Neural cell (in vitro differentiated cells): ENCODE data around the gene CCDC107. TPM values are rescaled to one million over a fixed set of nuclear protein-coding genes. Genes with fewer than 3 reads are reported as not detected.

Experiments used
- H2AFZ ChIP-seq: fragments of 200-600, 300-800 bp; sonication (generic), shearing (Covaris generic); 2 replicates; pipeline ENCODE4 v1.6.0; 2014; ENCODE audit warnings: low read depth, mild to moderate bottlenecking, antibody characterized with exemption, low read length, moderate library complexity
- H3F3A ChIP-seq: fragments of 200-600 bp; shearing (Covaris generic); 2 replicates; pipeline ENCODE4 v1.6.1; 2016; ENCODE audit warnings: mild to moderate bottlenecking, moderate library complexity, mixed read lengths, antibody characterized with exemption, low read length; ENCODE audit not compliant: insufficient read depth, poor library complexity, severe bottlenecking
- H3K27ac ChIP-seq: fragments of 200-600, 300-800 bp; sonication (generic), shearing (Covaris generic); 2 replicates; pipeline ENCODE4 v1.5.1; 2014; ENCODE audit warnings: mild to moderate bottlenecking, low read length, moderate library complexity
- H3K27me3 ChIP-seq: fragments of 300-800, 200-600 bp; sonication (generic), shearing (Covaris generic); 2 replicates; pipeline ENCODE4 v1.6.0; 2014; ENCODE audit warnings: mild to moderate bottlenecking, low read depth, low read length, moderate library complexity; ENCODE audit not compliant: insufficient read depth
- H3K36me3 ChIP-seq: fragments of 300-800, 200-600 bp; sonication (generic), shearing (Covaris generic); 2 replicates; pipeline ENCODE4 v1.5.1; 2014; ENCODE audit warnings: mild to moderate bottlenecking, antibody characterized with exemption, low read length, moderate library complexity; ENCODE audit not compliant: insufficient read depth
- H3K4me2 ChIP-seq: fragments of 300-800, 200-600 bp; sonication (generic), shearing (Covaris generic); 2 replicates; pipeline ENCODE4 v1.6.0; 2014; ENCODE audit warnings: mild to moderate bottlenecking, low read length
- H3K4me3 ChIP-seq: fragments of 300-800, 200-600 bp; sonication (generic), shearing (Covaris generic); 2 replicates; pipeline ENCODE4 v1.5.1; 2014; ENCODE audit warnings: mild to moderate bottlenecking, low read length, moderate library complexity
- H3K79me2 ChIP-seq: fragments of 200-600 bp; shearing (Covaris generic); replicated peaks from 2 replicates; pipeline ENCODE4 v1.6.0; 2014; ENCODE audit warnings: mild to moderate bottlenecking, low read length, moderate library complexity; ENCODE audit not compliant: insufficient read depth
- H3K9ac ChIP-seq: fragments of 300-800, 200-600 bp; sonication (generic), shearing (Covaris generic); 2 replicates; pipeline ENCODE4 v1.6.1; 2016; ENCODE audit warnings: mild to moderate bottlenecking, low read length, mixed read lengths
- H3K9me2 ChIP-seq: fragments of 200-600 bp; shearing (Covaris generic); 2 replicates; pipeline ENCODE4 v1.6.1; 2016; ENCODE audit warnings: mild to moderate bottlenecking, low read length, mixed read lengths; ENCODE audit not compliant: insufficient read depth
- H3K9me3 ChIP-seq: fragments of 200-600, 300-800 bp; sonication (generic), shearing (Covaris generic); 2 replicates; pipeline ENCODE4 v1.6.1; 2016; ENCODE audit warnings: mild to moderate bottlenecking, mixed run types, low read length, moderate library complexity, mixed read lengths
- H4K20me1 ChIP-seq: fragments of 200-600 bp; shearing (Covaris generic); 2 replicates; pipeline ENCODE4 v1.6.1; 2016; ENCODE audit warnings: mild to moderate bottlenecking, mixed run types; ENCODE audit not compliant: insufficient read depth
- CTCF ChIP-seq: fragments of 450-650 bp; IDR thresholded peaks from 2 replicates; pipeline ENCODE4 v1.5.1; 2014; ENCODE audit warnings: antibody characterized with exemption, mild to moderate bottlenecking, moderate library complexity; ENCODE audit not compliant: poor library complexity, severe bottlenecking
- EP300 ChIP-seq: fragments of 450-650 bp; conservative IDR thresholded peaks from 2 replicates; pipeline ENCODE4 v1.6.1; 2014; ENCODE audit warnings: antibody characterized with exemption, mild to moderate bottlenecking, moderate library complexity; ENCODE audit not compliant: poor library complexity, severe bottlenecking
- EZH2 ChIP-seq: fragments of 200-600, 300-800 bp; shearing (Covaris generic), sonication (generic); IDR thresholded peaks from 2 replicates; pipeline ENCODE4 v1.6.1; 2014; ENCODE audit warnings: antibody characterized with exemption, low read length, borderline replicate concordance, mild to moderate bottlenecking; ENCODE audit not compliant: insufficient read depth, poor library complexity, severe bottlenecking
- MXI1 ChIP-seq: fragments of 450-650 bp; conservative IDR thresholded peaks from 2 replicates; pipeline ENCODE4 v1.6.1; 2014; ENCODE audit warnings: antibody characterized with exemption, mild to moderate bottlenecking; ENCODE audit not compliant: poor library complexity, severe bottlenecking
- POLR2AphosphoS5 ChIP-seq: IDR thresholded peaks from 2 replicates; pipeline ENCODE4 v1.6.1; 2012
- RAD21 ChIP-seq: fragments of 450-650 bp; conservative IDR thresholded peaks from 2 replicates; pipeline ENCODE4 v1.6.1; 2014; ENCODE audit warnings: antibody characterized with exemption, mild to moderate bottlenecking, moderate library complexity
- SMC3 ChIP-seq: fragments of 450-650 bp; conservative IDR thresholded peaks from 2 replicates; pipeline ENCODE4 v1.6.1; 2014; ENCODE audit warnings: antibody characterized with exemption, mild to moderate bottlenecking, moderate library complexity; ENCODE audit not compliant: poor library complexity
- TAF1 ChIP-seq: IDR thresholded peaks from 2 replicates; pipeline ENCODE4 v1.6.1; 2012; ENCODE audit warnings: low read depth
- polyA plus RNA-seq: library from polyadenylated mRNA; depleted of rRNA; stranded (reverse); fragments of >200 nt; gene quantifications from 2 replicates; pipeline ENCODE4 v1.2.3, GENCODE V29; 2014
- TF ChIP-seq, protein P1 (sequence below): IDR thresholded peaks from 2 replicates; pipeline ENCODE4 v1.6.1; 2012; ENCODE audit warnings: borderline replicate concordance

The CCDC107 gene
- polyA plus RNA-seq, 1 donor from 2014 or later: 41.4 TPM

- H3K9me2 ChIP-seq: no peaks in the 10 kb centered on the region
- no peak overlapping the region for H3K4me3 ChIP-seq
- H3K9me3 ChIP-seq: no peaks in the 10 kb centered on the region
- H3K4me2 ChIP-seq: no peak overlapping the region
- H4K20me1 ChIP-seq: no peaks in the 10 kb centered on the region
- no peaks in the 10 kb centered on the region for H3K79me2 ChIP-seq
- H3K27ac ChIP-seq: no peak overlapping the region
- H3K27me3 ChIP-seq: peaks cover 27% of the 10 kb centered on the region
- no peak overlapping the region for H3K9ac ChIP-seq
- no peak overlapping the region for H2AFZ ChIP-seq
- TF ChIP-seq CTCF (no peak), MXI1 (no peak), RAD21 (no peak)
- no peaks in the 10 kb centered on the region for H3F3A ChIP-seq
- no peaks in the 10 kb centered on the region for H3K36me3 ChIP-seq
Observed at GRCh38 chr9:35687306-35687705, 29.2 kb downstream of the CCDC107 start.

DNA sequence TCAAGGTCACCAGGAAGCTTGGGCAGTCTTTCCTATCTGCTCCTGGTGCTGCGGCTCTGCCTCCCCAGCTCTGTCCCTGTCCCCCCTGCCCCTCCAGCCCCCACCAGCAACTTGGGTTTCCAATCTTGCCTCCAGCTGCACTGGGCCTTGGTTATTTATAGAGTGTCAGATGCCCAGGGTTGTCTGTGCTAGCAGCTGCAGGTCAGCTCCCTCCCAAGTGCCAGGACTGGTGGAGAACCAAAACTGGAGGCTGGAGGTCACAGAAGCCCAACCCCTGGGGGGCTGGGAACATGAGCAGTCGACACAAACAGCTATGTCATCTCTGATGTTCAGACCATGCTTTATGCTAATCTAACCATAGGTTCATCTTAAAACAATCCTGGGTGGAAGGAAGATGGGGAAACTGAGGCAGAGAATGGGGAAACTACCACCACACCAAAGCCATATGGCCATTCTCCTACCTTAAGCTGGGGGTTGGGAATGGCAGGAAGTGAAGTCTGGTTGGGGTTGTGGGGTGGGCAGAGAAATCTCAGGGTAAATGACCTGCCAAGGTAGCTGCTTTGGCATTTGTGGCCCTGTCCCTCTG, 30.0 kb downstream of the CCDC107 start:
- H3K9me2 ChIP-seq: no peaks in the 10 kb centered on the region
- no peak overlapping the region for H3K4me3 ChIP-seq
- no peak overlapping the region for H3K9ac ChIP-seq
- TF ChIP-seq CTCF (no peak), MXI1 (no peak), SMC3 (no peak), TAF1 (no peak), POLR2AphosphoS5 (no peak), EZH2 (no peak), EP300 (no peak), RAD21 (no peak)
- TF ChIP-seq, protein P1, sequence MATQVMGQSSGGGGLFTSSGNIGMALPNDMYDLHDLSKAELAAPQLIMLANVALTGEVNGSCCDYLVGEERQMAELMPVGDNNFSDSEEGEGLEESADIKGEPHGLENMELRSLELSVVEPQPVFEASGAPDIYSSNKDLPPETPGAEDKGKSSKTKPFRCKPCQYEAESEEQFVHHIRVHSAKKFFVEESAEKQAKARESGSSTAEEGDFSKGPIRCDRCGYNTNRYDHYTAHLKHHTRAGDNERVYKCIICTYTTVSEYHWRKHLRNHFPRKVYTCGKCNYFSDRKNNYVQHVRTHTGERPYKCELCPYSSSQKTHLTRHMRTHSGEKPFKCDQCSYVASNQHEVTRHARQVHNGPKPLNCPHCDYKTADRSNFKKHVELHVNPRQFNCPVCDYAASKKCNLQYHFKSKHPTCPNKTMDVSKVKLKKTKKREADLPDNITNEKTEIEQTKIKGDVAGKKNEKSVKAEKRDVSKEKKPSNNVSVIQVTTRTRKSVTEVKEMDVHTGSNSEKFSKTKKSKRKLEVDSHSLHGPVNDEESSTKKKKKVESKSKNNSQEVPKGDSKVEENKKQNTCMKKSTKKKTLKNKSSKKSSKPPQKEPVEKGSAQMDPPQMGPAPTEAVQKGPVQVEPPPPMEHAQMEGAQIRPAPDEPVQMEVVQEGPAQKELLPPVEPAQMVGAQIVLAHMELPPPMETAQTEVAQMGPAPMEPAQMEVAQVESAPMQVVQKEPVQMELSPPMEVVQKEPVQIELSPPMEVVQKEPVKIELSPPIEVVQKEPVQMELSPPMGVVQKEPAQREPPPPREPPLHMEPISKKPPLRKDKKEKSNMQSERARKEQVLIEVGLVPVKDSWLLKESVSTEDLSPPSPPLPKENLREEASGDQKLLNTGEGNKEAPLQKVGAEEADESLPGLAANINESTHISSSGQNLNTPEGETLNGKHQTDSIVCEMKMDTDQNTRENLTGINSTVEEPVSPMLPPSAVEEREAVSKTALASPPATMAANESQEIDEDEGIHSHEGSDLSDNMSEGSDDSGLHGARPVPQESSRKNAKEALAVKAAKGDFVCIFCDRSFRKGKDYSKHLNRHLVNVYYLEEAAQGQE: no peak
- no peak overlapping the region for H3K27ac ChIP-seq
- H2AFZ ChIP-seq: no peak overlapping the region
- no peaks in the 10 kb centered on the region for H3F3A ChIP-seq
- H3K36me3 ChIP-seq: no peaks in the 10 kb centered on the region
- no peaks in the 10 kb centered on the region for H3K9me3 ChIP-seq
- H4K20me1 ChIP-seq: no peaks in the 10 kb centered on the region
- no peaks in the 10 kb centered on the region for H3K79me2 ChIP-seq
- H3K4me2 ChIP-seq: no peak overlapping the region
- peaks cover 27% of the 10 kb centered on the region for H3K27me3 ChIP-seq
